Lower leg skin (tissue), 4 donors: Measurements from ENCODE around the gene RAB3GAP2. TPM values are rescaled to one million over a fixed set of nuclear protein-coding genes. Genes with fewer than 3 reads are reported as not detected.
"Not testable (repeated sequence)": the region's sequence is repeated elsewhere in the genome, so short reads cannot be mapped to it uniquely, and the experiment has no call there.

ENCODE experiments used
- DNase-seq, 2 donors: peaks; one replicate each; pipeline ENCODE4 v3.0.0-alpha.2; 2019; ENCODE audit warnings: low spot score in 2 of 2
- H3K4me3 ChIP-seq: fragments of 200-600 bp; sonication (generic); 2 replicates; pipeline ENCODE4 v1.5.1; 2017; ENCODE audit warnings: mild to moderate bottlenecking, low read depth; ENCODE audit not compliant: poor library complexity, severe bottlenecking
- POLR2A ChIP-seq, 2 donors: fragments of 450-650 bp; IDR thresholded peaks; one replicate each; pipeline ENCODE4 v1.6.1; 2016 to 2017; ENCODE audit warnings: antibody characterized with exemption in 2 of 2, mild to moderate bottlenecking in 1 of 2, moderate library complexity in 1 of 2
- WGBS, 2 donors: methylation state at CpG; one replicate each; pipeline ENCODE4 v1.1.5; 2018; 5-methylcytosine and 5-hydroxymethylcytosine counted together
- intact Hi-C: fragments of 100-400 bp; cut with DNase I; formaldehyde crosslinking; loops from one replicate; pipeline ENCODE4 v1.15.0; 2023; ENCODE audit warnings: low total_unique reads
- total RNA-seq, 4 donors: library from RNA; depleted of rRNA; stranded (reverse); fragments of >200 nt; gene quantifications; one replicate each; pipeline ENCODE4 v1.1.0, GENCODE V29; 2016
- TF ChIP-seq, protein P1 (sequence below), 3 donors: fragments of 450-650 bp; IDR thresholded peaks; one replicate each; pipeline ENCODE4 v1.5.1; 2016; ENCODE audit warnings: antibody characterized with exemption in 3 of 3, mild to moderate bottlenecking in 3 of 3, moderate library complexity in 2 of 3

Gene RAB3GAP2
- total RNA-seq, 4 donors from 2014 or later = 14.7 to 24.2 (median 19.9) TPM

DNA sequence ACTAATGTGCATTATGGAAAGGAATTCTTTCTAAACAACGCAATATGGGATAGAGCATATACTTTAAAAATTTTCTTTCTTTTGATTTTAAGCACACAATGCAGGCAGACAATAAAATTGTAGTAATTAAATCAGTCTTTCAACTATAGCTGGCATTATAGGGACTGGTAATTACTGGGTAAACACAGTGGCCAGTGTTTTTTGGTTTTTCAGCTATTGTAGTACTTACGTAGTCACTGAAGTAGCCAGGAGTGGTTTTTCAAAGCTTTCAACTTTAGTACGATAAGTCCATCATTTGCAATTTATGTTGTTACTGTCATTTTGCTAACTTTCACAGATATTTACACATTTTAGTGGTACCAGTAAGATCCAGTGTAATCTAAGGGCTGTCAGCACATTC is 50.6 kb downstream of the RAB3GAP2 start:
- WGBS, 2 donors = 93% methylated on average over 3 of the region's 3 CpGs
- no peak for DNase-seq
- intact Hi-C loops = no loop called here
- H3K4me3 ChIP-seq = no peak overlapping the region
- TF ChIP-seq POLR2A (IDR thresholded peaks at IDR 0.05) = no peak
- TF ChIP-seq, protein P1, sequence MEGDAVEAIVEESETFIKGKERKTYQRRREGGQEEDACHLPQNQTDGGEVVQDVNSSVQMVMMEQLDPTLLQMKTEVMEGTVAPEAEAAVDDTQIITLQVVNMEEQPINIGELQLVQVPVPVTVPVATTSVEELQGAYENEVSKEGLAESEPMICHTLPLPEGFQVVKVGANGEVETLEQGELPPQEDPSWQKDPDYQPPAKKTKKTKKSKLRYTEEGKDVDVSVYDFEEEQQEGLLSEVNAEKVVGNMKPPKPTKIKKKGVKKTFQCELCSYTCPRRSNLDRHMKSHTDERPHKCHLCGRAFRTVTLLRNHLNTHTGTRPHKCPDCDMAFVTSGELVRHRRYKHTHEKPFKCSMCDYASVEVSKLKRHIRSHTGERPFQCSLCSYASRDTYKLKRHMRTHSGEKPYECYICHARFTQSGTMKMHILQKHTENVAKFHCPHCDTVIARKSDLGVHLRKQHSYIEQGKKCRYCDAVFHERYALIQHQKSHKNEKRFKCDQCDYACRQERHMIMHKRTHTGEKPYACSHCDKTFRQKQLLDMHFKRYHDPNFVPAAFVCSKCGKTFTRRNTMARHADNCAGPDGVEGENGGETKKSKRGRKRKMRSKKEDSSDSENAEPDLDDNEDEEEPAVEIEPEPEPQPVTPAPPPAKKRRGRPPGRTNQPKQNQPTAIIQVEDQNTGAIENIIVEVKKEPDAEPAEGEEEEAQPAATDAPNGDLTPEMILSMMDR (IDR thresholded peaks at IDR 0.05) = no peak

DNA sequence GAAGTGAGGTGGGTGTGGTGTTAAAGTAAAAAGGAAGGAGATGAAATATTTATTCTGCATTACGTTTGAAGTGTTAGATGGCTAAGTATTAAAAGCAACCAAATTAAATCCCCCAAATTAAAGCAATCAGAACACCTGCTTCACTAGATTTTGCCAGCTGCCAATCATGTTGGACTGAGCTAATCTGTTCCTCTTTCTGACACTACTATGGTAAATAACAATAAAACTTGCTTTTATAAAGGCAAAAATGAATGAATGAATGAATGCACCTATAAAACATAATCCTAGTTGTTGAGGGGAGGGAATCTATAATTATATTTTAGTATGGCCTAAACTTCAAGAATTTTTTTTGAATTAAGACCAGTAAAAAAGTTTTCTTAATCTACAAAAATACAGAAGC is 51.0 kb downstream of the RAB3GAP2 start:
- no peak for TF ChIP-seq POLR2A (IDR thresholded peaks at IDR 0.05)
- TF ChIP-seq, protein P1 (IDR thresholded peaks at IDR 0.05) = no peak

DNA sequence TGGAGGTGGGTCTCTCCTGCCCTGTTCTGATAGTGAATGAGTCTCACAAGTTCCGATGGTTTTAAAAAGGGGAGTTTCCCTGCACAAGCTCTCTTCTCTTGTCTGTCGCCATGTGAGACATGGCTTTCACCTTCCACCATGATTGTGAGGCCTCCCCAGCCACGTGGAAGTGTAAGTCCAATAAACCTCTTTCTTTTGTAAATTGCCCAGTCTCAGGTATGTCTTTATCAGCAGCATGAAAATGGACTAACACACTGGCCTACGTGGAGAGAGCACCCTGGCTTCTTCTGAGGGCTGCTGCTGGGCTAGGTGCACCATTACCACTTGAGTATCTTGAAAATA is 51.6 kb downstream of the RAB3GAP2 start:
- H3K4me3 ChIP-seq, DNase-seq, intact Hi-C loops: not testable (repeated sequence)
- 89 to 93% methylated on average over 4 of the region's 4 CpGs for WGBS, 2 donors

More for the DNA sequence above, 51.0 kb downstream of the RAB3GAP2 start:
- no peak overlapping the region for H3K4me3 ChIP-seq
- WGBS, 2 donors = 88 to 95% methylated on average over 1 of the region's 1 CpG
- DNase-seq = no peak
- intact Hi-C loops = no loop called here

DNA sequence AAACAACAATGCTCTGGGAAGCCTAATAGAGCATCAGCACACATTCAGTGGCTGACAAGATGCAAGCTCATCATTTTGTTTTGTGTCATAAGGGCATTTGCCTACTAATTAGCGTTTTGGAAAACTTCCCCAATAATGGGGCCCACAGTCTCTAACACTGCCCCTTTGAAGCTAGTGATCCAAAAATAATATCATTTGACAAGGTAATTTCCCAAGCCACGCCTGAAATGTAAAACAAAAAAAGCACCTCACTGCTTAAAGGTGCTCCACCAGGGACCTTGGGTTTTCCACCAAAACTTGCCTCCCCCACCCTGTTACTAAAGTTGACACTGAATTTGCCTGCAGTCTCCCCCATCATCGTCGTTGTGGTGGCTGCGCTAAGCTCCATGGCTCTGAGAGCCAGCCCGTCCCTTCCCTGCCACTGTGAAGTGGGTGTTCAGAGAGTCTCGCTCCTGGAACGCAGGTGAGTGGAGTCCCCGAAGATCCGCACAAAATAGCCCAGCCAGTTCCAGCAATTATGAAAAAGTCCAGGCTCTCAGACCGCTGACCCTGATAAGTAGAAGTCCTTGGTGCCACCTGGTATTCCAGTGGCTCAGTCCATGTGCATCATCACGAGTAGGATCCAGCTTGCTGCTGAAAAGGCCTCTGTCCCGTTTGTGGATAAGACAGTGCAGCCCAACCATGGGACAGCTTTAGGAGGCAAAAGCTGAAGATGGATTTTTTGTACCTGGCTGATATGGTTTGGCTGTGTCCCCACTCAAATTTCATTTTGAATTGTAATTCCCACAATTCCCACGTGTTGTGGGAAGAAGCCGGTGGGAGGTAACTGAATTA is 52.2 kb downstream of the RAB3GAP2 start:
- intact Hi-C loops = no loop called here
- no peak for DNase-seq
- no peak for TF ChIP-seq POLR2A (IDR thresholded peaks at IDR 0.05)
- TF ChIP-seq, protein P1 (IDR thresholded peaks at IDR 0.05) = no peak
- WGBS, 2 donors = 87 to 93% methylated on average over 15 of the region's 15 CpGs
- H3K4me3 ChIP-seq = no peak overlapping the region

DNA sequence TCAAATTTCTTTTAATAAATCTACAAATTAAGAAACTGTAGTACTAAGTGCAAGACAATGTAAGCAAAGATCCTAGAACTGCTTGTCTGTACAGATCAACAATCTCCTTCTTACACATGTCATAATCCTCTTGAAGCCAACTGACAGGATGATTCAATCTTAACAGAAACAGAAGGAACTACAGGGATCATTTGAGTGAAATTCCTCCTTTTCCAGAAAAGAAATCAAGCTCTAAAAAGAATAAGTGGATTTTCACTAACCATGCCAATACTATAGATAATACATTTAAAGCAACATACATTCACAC is 53.2 kb downstream of the RAB3GAP2 start:
- TF ChIP-seq POLR2A (IDR thresholded peaks at IDR 0.05) = no peak
- DNase-seq = no peak
- H3K4me3 ChIP-seq = no peak overlapping the region
- intact Hi-C loops = no loop called here

DNA sequence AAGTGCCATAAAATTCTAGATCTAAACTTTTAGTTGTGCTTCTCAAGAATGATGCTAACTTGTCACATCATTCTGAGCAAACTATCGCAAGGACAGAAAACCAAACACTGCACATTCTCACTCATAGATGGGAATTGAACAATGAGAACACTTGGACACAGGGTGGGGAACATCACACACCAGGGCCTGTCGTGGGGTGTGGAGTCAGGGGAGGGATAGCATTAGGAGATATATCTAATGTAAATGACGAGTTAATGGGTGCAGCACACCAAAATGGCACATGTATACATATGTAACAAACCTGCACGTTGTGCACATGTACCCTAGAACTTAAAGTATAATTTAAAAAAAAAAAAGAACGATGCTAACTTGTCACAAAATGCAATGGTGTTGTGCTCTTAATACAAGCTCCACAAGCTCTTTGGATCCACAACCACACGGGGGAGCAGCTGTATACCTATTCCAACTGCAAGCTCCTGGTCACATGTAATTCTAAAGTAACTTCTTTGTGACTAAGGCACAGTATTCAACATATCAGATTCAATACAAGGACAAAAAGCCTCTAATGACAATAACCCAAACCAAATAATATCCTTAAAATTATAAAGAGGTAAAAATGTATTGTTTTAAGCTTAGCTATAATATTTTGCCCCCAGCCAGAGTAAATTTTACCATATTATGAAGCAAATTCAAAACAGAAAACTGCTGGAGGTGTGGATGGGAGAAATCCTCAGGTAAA is 53.7 kb downstream of the RAB3GAP2 start:
- DNase-seq = peak in 1 of 2 donors; percentile 31
- 55 to 60% methylated on average over 6 of the region's 6 CpGs for WGBS, 2 donors
- intact Hi-C loops, H3K4me3 ChIP-seq: not testable (repeated sequence)

DNA sequence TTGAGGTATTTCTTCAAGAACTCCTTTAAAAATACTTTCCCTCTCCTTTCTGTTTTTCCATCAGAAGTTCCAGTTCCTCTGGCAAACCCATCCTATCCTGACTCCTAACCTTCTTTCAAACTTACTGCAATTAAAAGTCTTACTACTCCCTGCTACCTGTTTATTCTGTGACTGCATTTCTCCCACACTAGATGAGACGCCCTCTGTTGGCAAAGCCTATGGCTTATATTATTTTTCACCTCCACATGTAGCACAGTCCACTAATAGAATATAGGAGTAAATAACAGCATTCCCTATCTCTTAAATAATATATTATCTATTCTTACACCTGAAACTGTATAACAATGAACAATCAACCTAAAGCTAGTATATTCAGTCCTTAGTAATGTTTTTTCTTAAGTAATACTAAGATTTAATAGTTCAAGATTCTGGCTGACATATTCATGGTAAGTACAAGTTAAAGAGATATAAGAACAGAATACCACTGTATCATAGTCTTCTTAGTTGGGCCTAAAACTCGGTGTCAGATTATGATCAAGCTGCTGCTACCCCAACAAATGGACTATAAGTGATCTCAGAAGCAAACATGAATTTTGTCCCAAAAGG is 54.8 kb downstream of the RAB3GAP2 start:
- intact Hi-C loops = no loop called here
- no peak for DNase-seq
- 76% methylated on average over 2 of the region's 2 CpGs for WGBS, 2 donors
- TF ChIP-seq POLR2A (IDR thresholded peaks at IDR 0.05) = no peak
- TF ChIP-seq, protein P1 (IDR thresholded peaks at IDR 0.05) = no peak
- no peak overlapping the region for H3K4me3 ChIP-seq
